K562 (cell line): ENCODE results near the gene SLCO3A1.

ENCODE experiments used
- CEBPB ChIP-seq: fragments of 450-650 bp; IDR thresholded peaks from 2 replicates; pipeline ENCODE4 v1.6.1; 2016; ENCODE audit warnings: missing genetic modification characterization, missing compliant biosample characterization
- GTF2E2 ChIP-seq: fragments of 200-800 bp; sonication (Bioruptor generic); IDR thresholded peaks from 2 replicates; pipeline ENCODE4 v1.6.1; 2016; ENCODE audit warnings: missing genetic modification characterization, missing compliant biosample characterization
- MYNN ChIP-seq, 2 experiments: sonication (generic); formaldehyde crosslinking in 1 of 2; IDR thresholded peaks; 2 replicates each; pipeline versions ENCODE4 v1.5.0 to v1.6.1; 2016 to 2020; ENCODE audit warnings: antibody characterized with exemption in 1 of 2, missing genetic modification reagents in 1 of 2
- PHF8 ChIP-seq: fragments of 200-600 bp; sonication (generic); IDR thresholded peaks from 2 replicates; pipeline ENCODE4 v1.6.1; 2012; ENCODE audit warnings: mixed run types, mild to moderate bottlenecking, inconsistent platforms, low read length, moderate library complexity, borderline replicate concordance

DNA sequence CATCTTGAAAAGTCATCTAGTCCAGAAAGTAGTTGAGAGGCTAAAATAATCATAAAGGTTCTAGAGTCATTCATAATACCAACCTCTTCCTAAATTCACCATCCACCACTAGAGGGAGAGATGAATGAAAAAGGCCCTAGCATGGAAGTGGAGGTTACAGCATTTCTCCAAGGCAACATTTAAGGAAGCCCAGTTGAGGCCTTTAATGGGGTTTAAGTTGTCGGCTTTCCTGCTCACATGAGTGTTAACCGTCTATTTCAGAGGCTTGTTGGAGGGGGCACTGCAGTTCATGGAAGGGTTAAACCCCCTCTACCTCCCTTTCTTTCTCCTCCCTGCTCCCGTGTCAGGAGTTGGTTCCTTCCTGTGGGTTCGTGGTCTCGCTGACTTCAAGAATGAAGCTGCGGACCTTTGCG is 3.8 kb upstream of the SLCO3A1 start:
- TF ChIP-seq CEBPB (tag) (no peak), GTF2E2 (tag) (no peak), MYNN (IDR thresholded peaks at IDR 0.05) (no peak), MYNN (CRISPR knock-in tag; IDR thresholded peaks at IDR 0.05) (no peak), PHF8 (no peak)
